Left hindlimb (tissue), 1 donor: ENCODE results near the gene TOP3B.
"Not testable (repeated sequence)": the region's sequence is repeated elsewhere in the genome, so short reads cannot be mapped to it uniquely, and the experiment has no call there.

Source experiments
- DNase-seq: peaks from one replicate; pipeline ENCODE4 v3.0.0-alpha.2; 2018

The TOP3B gene

DNA sequence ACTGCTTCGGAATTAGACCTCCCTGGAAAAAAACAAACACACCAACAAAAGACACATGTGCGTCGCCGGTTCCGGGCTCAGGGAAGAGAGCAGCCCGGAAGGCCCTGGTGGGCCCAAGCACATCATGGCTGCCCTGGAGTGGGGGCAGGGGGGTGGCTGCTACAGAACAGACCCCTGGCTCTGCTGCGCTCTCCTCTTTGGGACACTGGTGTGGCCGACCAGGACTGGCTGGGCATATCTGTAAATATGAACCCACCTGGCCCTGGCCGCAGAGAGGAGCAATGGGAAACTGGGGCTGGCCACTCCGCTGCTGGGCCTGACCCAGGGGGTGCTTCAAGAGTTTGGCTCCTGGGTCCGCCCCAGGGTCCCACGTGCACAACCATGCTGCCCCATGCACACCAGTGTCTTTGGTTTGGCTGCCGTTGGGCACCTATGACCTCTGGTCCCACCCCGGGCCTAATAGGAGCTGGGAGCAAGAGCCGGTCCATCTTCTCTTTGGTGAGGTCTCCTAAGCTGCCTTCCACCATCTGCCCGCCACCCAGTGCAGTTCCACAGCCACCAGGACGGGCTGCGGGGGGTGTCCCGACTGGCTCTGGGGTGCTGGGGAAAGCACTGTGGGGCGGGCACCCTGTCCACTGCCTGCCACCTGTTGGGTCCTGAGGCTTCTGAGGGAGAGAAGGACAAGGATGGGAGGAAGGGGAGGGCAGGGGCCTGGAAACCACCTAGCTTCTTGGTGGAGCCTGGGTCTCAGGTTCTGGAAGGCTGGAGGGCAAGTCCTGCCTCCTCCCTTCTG is 60.0 kb downstream of the TOP3B start:
- no peak for DNase-seq

DNA sequence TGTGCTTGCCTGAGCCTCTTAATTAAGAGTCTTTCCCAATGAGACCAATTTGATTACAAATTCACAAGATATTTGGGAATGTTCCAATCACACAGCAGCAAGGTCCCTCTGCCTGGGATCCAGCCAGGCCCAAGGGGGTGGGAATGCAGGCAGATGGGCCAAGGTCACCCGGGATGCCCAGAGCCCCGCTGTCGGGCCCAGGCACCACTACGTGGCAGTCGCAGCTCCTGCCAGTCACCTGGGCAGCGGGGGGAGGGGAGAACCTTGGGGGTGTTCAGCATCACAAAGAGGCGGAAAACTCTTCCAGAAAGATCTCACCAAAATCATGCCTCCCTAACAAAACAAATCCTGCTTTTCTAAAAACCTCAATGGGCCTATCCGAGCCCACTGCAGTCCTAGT is 60.9 kb downstream of the TOP3B start:
- DNase-seq: no peak

DNA sequence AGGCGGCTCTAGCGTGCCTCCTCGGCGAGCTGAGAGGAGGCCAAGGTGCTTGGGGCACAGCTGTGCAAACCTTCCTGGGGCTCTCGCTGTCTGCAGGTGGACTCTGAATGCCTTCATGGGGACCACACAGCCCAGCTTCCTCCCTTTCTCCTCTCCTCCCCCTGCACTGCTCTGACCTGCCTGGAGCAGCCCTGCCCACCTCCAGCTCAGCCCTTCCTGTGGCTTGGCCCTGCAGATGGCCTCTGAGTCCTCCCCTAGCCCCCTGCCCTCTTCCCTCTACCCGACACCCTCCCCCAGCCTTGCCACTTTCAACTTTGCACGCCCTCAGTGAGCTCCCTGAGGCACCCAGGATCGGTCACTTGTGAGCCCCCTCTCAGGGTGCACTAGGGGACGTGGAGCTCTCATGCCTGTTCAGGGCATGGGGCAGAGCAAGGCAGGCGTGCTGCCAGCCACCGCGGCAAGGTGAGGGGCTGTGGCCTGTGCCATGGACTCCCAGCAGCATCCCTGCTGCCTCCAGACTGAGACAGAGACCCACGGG is 61.3 kb downstream of the TOP3B start:
- no peak for DNase-seq

DNA sequence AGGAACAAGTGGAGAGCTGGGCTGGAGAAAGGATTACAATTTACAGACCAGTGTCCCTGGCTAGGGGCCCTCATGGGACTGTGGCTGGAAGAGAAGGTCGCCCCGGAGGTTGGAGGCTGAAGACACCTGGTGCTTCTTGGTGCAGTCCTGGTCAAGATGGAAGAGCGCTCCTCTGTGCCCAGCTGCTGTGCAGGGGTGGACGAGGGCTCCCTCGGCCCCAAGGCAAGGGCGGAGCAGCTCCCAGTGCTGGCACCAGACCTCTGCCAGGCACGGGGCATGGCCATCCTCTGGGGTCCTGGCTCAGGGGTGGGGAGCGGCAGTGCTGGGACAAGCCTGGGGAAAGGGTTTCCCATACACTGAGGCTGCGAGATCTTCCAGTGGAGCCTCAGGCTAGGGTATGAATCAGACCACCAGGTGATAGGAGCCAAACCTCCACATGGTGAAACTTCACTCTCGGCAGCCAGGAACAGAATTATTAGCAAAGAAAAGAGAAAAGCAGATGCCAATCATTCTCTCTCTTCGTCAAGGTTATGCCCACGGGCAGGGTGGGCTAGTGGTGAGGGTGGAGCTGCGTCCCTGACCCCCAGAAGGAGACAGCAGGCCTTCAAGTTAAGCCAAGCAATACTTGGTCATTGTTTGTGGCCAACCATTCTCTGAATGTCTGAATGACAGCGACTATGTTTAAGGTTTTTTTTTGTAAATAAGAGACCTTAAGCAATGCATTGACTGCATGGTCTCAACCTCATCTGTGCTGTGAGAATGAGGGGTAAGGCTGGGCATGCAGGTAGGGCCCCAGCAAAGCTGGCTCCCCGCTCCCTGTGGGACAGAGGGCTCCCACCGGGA is 62.0 kb downstream of the TOP3B start:
- no peak for DNase-seq

DNA sequence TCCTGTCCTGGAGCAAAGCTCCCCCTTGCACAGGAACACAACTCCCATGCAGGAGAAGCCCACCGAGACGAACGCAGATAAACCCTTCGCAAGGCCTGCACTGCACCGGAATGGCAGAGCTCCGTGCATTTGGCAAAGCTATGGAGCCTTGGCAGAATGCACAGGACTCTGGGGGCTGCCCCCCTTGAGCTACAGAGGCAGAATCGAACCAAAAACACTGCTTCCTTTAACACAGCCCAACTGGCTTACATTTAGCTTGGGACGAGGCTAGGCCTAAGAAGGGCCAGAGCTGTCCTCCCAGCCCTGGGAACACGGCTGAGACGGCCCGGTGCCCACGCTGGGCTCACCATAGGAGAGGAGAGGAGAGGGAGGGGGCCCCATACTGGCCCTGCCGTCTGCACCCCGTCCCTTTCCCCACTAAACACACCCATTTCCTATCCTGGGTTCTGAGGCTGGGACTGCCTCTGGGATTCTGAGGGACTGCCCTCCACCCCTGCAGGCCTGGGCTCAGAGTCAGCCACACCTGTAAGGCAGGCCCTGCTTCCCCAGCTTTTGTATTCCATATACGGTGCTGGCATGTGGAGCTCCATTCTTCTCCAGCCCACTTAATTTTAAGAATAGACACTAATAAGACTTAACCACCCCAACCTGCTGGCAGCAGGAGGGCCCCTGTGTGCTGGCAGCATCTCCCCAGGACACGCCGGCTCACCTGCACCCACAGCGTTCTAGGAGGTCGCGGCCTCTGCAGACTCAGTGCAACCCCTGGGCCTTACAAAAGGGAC is 62.9 kb downstream of the TOP3B start:
- no peak for DNase-seq

DNA sequence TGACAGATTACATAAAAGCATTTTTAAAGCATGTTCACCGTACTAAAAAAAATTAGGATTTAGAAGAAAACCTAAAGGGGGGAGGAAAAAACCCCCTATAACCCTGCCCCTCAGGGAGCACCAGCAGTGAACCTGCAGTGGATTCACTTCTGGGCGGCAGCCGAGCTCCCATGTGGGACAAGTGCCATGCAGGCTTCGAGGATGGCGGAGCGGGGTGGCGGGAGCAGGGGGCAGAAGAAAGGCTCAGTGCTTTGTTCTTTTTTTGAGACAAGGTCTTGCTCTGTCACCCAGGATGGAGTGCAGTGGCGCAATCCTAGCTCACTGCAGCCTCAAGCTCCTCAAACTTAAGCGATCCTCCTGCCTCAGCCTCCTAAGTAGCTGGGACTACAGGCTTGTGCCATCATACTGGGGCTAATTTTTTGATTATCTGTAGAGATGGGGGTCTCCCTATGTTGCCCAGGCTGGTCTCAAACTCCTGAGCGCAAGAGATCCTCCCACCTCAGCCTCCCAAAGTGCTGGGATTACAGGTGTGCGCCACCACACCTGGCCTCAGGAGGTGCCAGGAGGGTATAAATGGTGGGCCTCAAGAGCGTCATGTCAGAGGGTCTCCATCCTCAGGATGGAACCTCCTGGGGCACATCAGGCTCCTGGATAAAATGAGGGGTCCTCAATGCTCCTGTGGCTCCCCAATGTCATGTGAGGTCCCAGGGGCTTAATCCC is 64.0 kb downstream of the TOP3B start:
- no peak for DNase-seq

DNA sequence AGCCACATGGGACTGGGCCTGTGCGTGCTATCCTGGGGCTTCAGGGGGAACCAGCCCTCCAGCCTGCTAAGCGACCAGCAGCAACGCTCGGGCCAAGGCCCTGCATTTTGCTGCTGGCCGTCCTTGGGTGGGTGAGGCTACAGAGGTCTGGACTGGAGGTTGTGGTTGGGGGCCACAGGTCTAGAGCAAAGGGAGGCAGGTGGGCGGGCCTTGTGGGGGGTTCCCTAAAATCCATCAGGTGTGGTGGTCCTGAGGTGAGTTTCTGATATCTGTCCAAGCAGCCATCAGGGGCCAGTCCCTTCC is 64.7 kb downstream of the TOP3B start:
- no peak for DNase-seq

DNA sequence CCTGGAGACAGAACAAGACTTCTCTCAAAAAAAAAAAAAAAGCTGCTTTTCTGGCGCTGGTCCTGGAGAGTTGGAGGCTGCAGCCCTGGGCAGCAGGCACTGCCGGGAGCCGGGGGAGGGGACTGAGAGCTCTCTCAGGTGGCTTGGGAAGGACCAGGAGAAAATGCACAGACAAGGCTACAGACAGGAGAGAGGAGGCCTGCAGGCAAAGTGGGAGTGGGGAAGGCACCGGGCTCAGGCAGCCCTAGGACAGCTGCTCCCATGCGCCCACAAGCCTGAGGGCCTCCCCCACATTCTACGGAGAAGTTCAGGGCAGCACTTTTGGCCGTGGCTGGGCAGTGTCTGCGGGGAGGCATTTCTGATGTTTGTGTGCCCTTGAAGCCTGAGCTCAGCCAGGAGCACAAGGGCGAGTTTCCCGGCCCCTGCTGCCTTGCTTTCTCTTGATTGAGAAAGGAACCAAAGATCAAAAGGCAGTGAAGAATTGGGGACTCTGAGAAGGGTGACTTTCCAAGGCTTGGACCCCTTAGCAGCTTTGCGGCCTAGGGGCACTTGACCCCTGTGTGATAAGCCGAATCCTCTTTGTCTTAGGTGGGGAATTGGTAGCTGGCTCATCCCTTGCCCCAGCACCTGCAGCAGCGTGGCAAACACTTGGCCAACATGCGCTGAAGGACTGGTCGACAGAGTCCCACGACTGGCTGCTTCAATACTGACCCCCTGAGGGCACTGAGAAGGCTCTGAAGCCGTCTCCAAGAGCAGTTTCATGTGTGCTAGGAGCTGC is 65.2 kb downstream of the TOP3B start:
- DNase-seq: no peak

DNA sequence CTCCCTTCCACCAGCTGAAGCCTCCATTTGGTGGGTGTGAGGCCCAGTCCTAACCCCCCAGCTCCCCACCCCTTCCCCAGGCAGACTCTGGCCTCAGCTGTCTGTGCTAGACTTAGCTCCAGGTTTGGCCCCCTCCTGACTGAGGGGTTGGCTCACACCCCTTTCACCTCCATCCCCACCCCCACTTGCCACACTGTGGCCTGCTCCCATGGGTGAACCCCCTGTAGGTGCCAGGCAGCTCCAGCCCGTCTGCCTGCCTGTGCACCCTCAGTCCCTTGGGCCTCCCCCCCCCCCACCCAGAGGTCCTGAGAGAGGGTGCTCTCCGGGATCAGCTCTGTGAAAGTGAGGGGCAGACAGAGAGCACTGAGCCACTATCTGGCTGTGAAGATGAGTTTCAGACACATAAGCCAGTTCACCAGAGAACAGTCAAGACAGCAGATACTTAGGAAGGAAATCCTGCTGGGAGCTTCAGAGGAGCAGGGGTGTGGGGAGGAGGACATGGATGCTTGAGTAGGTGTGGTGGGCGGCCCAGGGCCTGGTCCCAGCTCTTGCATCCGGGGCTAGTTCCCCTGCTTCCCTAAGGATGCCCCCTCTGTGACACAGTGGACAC is 66.2 kb downstream of the TOP3B start:
- no peak for DNase-seq

DNA sequence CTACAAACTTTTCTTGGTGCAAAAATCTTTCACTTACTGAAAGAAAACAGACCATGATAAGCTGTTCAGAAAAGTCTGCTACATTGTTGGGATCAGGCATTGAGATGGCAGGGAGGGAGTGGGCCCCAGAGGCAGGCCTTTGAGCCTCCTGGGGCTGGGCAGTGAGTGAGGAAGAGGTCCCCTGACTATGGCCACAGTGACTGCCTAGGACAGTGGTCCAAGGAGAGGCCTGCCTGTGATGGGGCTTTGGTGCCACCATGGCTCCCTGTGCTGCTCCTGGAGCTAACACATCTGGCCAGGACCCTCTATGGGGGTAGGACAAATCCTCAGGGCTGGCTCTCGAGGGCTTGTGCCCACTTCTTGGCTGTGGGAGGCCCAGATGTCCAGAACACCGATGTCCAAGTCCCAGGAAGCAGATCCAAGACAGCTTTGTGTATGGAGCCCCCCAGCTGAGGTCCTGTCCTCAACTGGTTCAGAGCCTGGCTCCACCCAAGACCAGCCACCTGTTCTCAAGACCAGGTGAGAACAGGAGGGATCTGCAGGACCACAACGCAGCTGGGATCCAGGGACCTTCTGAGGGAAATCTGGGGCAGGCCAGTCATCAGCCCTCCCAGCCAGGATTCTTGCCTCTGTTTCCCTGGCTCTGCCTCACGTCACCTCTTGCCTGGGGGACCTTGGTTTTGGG is 66.8 kb downstream of the TOP3B start:
- DNase-seq: no peak

DNA sequence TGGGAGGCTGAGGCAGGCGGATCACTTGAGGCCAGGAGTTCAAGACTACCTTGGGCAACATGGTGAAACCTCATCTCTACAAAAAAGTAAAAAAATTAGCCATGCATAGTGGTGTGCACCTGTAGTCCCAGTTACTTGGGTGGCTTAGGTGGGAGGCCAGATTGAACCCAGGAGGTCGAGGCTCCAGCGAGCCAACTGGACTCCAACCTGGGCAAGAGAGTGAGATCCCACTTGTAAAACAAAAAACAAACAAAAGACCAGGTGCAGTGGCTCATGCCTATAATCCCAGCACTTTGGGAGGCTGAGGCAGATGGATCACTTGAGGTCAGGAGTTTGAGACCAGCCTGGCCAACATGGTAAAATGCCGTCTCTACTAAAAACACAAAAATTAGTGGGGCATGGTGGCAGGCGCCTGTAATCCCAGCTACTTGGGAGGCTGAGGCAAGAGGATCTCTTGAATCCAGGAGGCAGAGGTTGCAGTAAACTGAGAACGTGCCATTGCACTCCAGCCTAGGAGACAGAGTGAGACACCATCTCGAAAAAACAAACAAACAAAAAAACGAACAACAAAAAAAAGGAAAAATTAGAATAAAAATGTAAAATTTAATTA is 68.4 kb downstream of the TOP3B start:
- not testable (repeated sequence) for DNase-seq

DNA sequence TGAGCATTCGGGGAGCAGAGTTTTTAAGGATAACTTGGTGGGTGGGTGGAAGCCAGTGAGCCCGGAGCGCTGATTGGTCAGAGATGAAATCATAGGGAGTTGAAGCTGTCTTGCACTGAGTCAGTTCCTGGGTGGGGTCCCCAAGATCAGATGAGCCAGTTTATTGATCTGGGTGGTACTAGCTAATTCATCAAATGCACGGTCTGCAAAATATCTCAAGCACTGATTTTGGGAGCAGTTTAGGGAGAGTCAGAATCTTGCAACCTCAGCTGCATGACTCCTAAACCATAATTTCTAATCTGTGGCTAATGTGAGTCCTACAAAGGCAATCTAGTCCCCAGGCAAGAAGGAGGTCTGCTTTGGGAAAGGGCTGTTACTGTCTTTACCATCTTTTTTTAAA is 72.2 kb downstream of the TOP3B start:
- DNase-seq: not testable (repeated sequence)

DNA sequence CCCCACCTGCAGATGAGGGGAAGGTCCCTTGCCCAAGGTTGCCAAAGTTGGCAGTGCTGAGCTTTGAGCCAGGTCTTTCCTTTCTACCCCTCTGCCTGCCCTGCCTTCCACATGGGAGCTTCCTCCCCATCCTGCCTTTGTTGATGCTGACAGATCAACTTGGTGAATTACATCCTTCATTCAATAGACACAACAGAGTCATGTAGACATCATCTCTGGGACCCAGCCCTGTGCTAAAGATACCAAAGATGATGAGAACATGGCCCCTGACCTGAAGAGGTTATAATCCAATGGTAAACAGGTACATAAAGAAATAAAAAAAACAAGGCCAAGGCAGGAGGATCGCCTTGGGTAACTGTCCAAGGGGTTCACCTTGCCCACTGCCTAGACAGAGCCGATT is 72.7 kb downstream of the TOP3B start:
- DNase-seq: no peak

DNA sequence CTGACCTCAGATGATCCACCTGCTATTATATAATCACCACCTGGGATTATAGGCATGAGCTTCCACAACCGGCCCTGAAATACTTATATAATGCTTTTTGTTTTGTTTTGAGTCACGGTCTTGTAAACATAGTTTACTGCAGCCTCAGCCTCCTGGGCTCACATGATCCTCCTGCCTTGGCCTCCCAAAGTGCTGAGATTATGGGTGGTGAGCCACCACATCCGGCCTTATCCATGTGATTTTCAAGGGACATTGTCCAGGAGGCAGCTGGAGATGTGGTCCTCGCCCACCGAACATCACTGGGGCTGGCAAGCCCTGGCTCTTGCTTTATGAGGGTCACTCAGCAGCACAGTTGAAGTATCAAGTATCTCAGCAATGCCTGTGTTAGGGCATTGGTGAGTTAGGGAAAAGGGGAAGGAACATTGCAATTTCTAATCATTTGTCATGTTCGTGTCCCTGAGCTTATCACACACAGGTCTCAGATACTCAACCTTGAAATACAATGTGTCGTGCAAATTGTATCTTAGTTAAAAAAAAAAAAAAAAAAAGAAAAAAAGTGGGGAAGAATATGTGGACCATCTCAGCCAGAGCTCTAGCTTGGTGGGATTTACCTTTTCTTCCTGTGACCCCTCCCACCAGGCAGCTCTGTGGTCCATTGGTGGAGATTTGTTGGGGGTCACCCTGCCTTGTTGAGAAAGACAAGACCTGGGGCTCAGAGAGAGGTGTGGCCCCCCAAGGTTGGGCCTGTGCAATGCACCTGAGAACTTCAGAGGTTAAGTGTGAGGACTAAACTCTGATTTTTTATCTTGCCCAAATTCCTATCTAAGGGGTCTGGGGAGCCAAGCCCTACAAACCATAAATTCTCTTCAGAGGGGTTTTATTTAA is 74.7 kb downstream of the TOP3B start:
- DNase-seq: no peak
